Esophagus mucosa (tissue), 1 donor: ENCODE results near the gene RPRD1A. TPM values are rescaled to one million over a fixed set of nuclear protein-coding genes. Genes with fewer than 3 reads are reported as not detected.
A peak's percentile ranks its signal among the peaks of the same experiment; 100 is the strongest.
"Not testable (repeated sequence)": the region's sequence is repeated elsewhere in the genome, so short reads cannot be mapped to it uniquely, and the experiment has no call there.

Experiments
- ATAC-seq: fragments of 200-7000 bp; cut with Tn5 transposase; one replicate; pipeline ENCODE4 v1.9.1; 2020
- total RNA-seq: library from RNA; stranded (reverse); gene quantifications from one replicate; pipeline ENCODE4 v1.2.4, GENCODE V29; 2023
- donor health status: DM: yes; HTN: yes; CAD: no.

The RPRD1A gene
- 29.3 TPM for total RNA-seq

DNA sequence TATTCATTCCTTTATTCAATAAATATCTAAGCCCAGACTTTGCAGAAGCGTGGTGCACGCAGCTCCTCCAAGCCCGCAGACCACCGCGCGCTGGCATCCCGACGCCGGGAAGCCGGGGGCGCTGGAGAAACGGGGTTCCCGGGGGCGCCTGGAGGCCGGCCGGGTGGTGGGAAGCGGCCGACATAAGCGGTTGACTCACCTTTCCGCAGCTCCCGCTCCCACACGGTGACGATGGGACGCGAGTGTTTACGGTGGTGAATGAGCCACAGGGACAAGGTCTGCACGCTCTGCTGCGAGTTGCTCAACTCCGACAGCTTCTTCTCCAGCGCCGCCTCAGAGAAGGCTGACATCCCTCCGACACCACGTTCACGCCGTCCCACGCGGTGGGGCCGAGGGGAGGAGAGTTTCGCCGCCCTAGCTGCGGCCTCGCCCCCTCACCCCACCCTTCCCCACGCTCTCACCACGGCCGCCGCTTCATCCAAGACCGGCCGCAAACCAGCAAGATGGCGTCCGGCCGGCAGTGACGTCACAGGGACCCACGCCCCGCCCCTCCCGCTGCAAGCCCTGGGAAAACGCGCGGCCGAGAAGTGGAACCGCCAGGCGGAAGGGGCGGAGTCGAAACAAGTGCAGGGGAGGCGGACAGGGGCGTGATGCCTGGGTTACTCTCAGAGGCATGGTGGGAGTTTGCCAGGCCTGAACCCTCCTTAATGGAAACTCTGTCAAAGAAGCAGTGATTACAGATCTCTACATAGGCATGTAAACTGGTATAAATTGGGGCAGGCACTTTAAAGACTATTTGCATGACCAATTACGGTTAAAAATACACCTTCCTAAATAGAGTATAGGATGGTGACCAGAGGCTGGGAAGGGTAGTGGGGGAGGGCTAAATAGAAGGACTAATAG is at the start of gene RPRD1A:
Gene RPRD1A, minus strand, starts transcription at position 505 of the 903 bp plus-strand sequence. Its CDS starts 155 bp downstream, at position 350.
- ATAC-seq, result peak; percentile 96

GRCh38 chr18:36116771-36117170 is 49.4 kb upstream of the RPRD1A start:
- not testable (repeated sequence) for ATAC-seq

DNA sequence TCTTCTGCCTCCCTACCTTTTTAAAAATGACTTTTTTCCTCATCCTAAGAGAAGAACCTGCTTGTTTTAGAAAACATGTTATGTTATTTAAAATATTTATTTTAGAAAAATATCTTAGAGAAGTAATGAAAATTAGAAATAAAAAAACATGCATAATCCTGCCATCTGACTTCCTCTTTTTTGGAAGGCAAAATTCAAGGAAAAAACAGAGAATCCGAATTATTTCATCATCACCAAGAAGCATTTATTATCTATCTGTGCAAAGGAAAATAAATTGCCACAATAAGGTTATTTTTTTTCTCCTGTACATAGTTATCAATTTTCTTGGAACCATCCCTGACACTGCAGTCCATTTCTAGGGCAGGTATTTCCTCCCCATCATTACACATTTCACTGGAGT is 47.4 kb upstream of the RPRD1A start:
- no peak for ATAC-seq

DNA sequence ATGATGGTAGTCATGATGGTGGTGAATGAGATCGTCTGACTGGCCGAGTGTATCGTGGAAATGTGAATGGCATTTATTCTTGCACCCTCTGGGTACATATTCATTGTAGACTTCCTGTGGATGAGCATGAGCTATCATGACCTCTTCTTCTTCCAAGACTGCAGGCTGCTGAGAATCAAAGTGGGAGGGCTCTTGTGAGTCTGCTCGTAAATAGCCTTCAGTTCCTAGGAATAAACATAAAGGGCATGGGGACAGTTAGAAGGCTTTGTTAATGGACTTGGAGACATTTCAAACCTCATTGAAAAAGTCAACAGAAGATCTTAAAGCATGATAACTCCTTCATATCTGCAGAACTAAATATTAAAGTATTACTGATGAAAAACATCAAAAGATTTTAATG is 46.9 kb upstream of the RPRD1A start:
- no peak for ATAC-seq

GRCh38 chr18:36112302-36112701 is 44.9 kb upstream of the RPRD1A start:
- no peak for ATAC-seq

GRCh38 chr18:36109737-36110136 is 42.4 kb upstream of the RPRD1A start:
- ATAC-seq, result no peak

DNA sequence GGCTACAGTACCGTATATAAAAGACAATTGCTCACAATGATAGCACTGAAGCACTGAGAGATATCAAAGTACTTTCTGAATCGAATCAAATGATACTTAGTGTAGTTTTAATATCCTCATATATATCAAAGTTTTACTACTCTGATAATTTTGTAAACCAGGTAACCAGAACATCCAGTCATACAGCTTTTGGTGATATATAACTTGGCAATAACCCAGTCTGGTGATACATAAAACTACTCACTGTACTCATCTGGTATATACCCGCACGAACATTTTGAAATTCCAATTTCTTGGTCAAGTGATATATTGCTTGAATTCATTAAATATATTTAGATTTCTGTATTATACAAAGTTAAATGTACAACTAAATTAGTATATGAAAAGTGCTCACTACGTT is 41.2 kb upstream of the RPRD1A start:
- ATAC-seq, result peak; percentile 72

DNA sequence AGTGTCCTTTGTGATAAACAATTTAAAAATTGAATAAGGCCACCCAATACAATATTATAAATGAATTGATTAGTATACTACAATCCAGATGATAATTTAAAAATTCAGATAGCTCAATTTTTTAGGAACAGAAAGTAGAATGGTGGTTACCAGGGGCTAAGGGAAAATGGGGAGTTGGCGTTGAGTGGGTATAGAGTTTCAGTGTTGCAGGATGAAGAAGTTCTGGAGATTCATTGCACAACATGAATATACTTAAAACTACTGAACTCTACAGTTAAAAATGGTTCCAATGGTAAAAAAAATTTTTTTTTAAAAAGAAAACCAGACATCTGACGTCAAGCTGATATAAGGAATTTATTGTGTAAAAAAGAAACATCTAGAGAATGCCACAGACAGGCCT is 40.8 kb upstream of the RPRD1A start:
- no peak for ATAC-seq

DNA sequence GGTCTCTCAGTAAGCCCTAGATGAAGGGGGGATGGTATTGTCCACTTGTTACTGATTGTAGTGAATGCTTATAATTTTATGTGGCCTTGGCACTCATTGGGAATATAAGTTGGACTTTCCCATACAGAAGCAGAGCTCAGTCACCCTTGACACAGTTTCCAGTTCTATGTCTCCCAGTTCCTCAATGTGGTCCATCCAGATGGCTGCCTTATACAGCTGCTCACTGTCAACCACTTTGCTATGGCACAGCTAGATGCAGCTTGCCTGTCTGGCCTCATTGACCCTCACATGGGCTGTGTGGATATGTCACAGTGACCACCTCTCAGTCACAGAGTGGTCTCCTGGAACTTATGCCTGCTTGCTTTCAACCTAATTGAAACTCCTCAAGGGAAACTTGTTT is 40.1 kb upstream of the RPRD1A start:
- ATAC-seq, result peak; percentile 20

DNA sequence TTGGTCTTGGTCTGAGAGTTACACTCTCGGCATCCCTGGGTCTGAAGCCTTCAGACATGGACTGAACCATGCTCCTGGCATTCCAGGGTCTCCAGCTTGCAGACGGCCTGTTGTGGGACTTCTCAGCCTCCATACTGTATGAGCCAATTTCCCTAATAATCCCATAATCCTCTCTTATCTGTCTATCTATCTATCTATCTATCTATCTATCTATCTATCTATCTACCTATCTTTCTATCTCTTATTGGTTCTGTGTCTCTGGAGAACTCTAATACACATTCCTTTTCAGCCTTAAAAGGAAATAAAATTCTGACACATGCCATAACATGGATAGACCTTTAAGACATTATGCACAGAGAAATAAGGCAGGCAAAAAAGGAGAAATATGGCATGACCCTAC is 37.4 kb upstream of the RPRD1A start:
- ATAC-seq, result no peak

- no peak for ATAC-seq
Measured at GRCh38 chr18:36101943-36102342, 34.6 kb upstream of the RPRD1A start.

DNA sequence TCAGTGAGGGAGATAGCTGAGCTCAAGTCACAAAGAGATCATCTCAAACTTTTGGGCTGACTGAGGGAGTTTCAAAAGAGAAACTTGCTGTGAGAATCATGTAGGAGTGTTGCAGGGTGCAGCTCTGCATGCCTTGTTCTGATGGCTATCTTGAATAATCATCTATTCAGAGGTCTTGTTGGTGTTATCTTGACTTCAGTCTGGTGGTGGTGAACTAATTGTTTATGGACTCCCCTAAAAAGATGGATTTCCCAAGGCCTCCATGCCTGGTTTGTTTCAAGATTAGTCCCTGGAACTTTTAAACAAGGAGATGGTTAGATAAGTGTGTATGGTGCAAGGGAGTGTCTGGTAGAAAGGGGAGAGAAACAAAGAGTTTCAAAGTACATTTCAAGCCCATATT is 32.0 kb upstream of the RPRD1A start:
- ATAC-seq, result no peak

GRCh38 chr18:36096955-36097354 is 29.6 kb upstream of the RPRD1A start:
- no peak for ATAC-seq

- peak; percentile 65 for ATAC-seq
Measured at GRCh38 chr18:36095936-36096519, 28.7 kb upstream of the RPRD1A start.

GRCh38 chr18:36094431-36094830 is 27.1 kb upstream of the RPRD1A start:
- peak; percentile 59 for ATAC-seq

GRCh38 chr18:36092116-36092515 is 24.8 kb upstream of the RPRD1A start:
- not testable (repeated sequence) for ATAC-seq

DNA sequence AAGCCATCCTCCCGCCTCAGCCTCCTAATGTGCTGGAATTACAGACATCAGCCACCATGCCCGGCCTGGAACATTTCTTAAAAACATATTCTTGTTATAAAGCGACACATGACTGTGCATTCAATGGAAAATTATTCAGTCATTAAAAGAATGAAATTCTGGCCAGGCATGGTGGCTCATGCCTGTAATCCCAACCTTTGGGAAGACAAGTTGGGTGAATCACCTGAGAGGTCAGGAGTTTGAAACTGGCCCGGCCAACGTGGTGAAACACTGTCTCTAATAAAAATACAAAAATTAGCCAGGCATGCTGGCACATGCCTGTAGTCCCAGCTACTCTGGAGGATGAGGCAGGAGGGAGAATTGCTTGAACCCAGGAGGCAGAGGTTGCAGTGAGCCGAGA is 21.6 kb upstream of the RPRD1A start:
- peak; percentile 61 for ATAC-seq

- ATAC-seq, result no peak
Measured at GRCh38 chr18:36088256-36088655, 20.9 kb upstream of the RPRD1A start.

DNA sequence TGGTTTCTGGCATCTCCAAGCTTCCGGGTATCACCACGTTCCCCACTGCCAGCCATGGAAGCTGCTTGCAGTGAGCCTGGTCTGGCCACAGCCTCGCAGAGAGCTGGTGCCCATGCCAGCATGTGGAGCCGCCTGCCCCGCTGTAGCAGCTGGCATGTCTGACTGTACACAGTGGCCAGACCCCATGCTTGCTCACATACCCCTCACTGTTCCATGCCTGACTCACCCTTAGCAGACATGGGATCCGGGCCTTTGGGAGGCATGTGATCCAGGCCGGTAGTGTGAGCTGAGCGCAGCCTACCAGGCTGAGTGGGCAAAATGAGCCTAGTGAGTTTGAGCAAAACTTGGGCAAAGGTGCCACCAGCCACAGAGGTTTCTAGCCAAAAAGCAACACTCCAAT is 18.8 kb upstream of the RPRD1A start:
- ATAC-seq, result peak; percentile 15

GRCh38 chr18:36085195-36085594 is 17.8 kb upstream of the RPRD1A start:
- no peak for ATAC-seq

DNA sequence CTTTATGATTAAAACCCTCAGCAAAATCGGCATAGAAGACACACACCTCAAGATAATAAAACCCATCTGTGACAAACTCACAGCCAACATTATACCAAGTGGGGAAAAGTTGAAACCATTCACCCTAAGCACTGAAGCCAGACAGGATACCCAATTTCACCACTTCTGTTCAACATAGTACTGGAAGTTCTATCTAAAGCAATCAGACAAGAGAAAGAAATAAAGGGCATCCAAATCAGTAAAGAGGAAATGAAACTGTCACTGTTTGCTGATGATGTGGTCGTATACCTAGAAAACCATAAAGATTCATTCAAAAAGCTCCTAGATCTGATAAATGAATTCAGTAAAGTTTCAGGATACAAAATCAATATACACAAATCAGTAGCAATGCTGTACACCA is 16.4 kb upstream of the RPRD1A start:
- no peak for ATAC-seq

GRCh38 chr18:36081118-36081517 is 13.8 kb upstream of the RPRD1A start:
- ATAC-seq, result not testable (repeated sequence)

DNA sequence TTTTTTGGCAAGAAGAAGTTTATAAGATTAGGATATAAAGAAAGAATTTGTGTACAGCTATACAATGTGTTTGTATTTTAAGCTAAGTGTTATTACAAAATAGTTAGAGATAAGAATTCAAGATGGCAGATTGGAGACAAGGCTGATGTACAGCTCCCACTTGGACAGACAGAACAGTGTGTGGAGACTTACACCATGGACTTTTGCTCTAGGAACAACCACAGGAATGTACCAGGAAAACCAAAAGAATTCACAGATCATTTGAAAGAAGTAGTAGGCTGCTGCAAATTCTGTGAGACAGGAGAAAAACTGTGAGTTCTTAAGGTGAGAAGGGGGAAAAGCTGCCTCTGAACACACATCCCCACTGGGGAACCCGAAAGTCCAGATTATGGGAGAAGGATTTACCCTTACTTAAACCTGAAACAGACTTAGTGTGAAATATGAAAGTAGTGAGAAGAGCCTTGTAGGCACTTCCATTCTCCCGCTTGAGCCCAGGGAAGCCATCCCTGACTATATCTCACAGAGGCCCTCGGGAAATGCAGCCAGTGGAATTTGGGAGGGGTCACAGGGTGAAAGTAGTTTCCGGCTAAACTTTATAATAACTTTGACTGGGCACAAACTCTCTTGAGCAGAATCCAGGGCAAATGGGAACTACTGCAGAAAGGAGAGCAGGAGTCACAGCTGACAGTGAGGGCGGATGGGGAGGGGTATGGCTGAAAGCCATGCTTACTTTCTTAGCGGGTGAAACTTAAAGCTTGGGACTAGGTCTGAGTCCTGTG is 11.6 kb upstream of the RPRD1A start:
- no peak for ATAC-seq
